Parathyroid adenoma (tissue), 2 donors: Measurements from ENCODE around the gene PRLR.

Source experiments
- H2AFZ ChIP-seq: fragments of 300-600 bp; sonication (generic); one replicate; pipeline ENCODE4 v1.7.0; 2017; ENCODE audit warnings: antibody characterized with exemption, mild to moderate bottlenecking
- H3K27ac ChIP-seq: fragments of 300-600 bp; sonication (generic); one replicate; pipeline ENCODE4 v1.7.0; 2017
- H3K27me3 ChIP-seq: fragments of 300-600 bp; sonication (generic); one replicate; pipeline ENCODE4 v1.7.0; 2017; ENCODE audit warnings: low read length; ENCODE audit not compliant: control insufficient read depth, insufficient read depth
- H3K36me3 ChIP-seq: fragments of 300-600 bp; sonication (generic); one replicate; pipeline ENCODE4 v1.7.0; 2017; ENCODE audit warnings: low read length; ENCODE audit not compliant: control insufficient read depth, insufficient read depth
- H3K4me1 ChIP-seq: fragments of 300-600 bp; sonication (generic); one replicate; pipeline ENCODE4 v1.7.0; 2017; ENCODE audit warnings: control low read depth
- H3K4me2 ChIP-seq: fragments of 300-600 bp; sonication (generic); one replicate; pipeline ENCODE4 v1.7.0; 2017; ENCODE audit warnings: low read length
- H3K4me3 ChIP-seq: fragments of 300-600 bp; sonication (generic); one replicate; pipeline ENCODE4 v1.7.0; 2017; ENCODE audit warnings: low read depth, low read length
- H3K79me2 ChIP-seq: fragments of 300-600 bp; sonication (generic); one replicate; pipeline ENCODE4 v1.7.0; 2017; ENCODE audit warnings: control low read depth
- H3K9ac ChIP-seq: fragments of 300-600 bp; sonication (generic); one replicate; pipeline ENCODE4 v1.7.0; 2017; ENCODE audit warnings: mild to moderate bottlenecking
- H3K9me3 ChIP-seq: fragments of 300-600 bp; sonication (generic); one replicate; pipeline ENCODE4 v1.7.0; 2017; ENCODE audit warnings: low read length; ENCODE audit not compliant: control insufficient read depth
- TF ChIP-seq, protein P1 (sequence below): fragments of 300-600 bp; sonication (generic); IDR thresholded peaks from one replicate; pipeline ENCODE4 v1.7.0; 2017; ENCODE audit warnings: antibody characterized with exemption, mild to moderate bottlenecking
- donor health status: primary hyperparathyroidism.

Gene PRLR

DNA sequence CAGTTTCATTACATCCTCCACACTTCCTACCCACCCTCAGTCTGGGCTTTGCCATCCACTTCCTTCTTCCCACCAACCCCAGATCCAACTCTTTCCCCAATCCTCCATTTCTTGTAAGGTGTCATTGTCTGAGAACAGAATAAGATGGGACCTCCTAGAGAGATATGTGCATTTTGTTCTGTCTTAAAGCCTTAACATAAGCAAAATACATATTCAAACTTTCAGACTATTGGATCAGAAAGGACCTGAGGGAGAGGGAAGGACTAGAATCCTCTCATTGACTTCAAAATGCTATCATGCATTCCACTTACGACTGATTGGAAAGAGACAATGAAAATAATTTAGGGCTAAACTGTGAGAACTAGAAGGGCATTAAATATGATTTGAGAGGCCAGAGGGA lies 225.5 kb downstream of the PRLR start:
- Histone ChIP-seq H3K4me3 (no peak overlapping the region), H3K36me3 (no peaks in the 10 kb centered on the region), H3K4me1 (no peaks in the 10 kb centered on the region), H2AFZ (no peak overlapping the region), H3K27ac (no peak overlapping the region), H3K79me2 (no peaks in the 10 kb centered on the region), H3K27me3 (no peaks in the 10 kb centered on the region), H3K4me2 (no peak overlapping the region), H3K9ac (no peak overlapping the region), H3K9me3 (no peaks in the 10 kb centered on the region)
- TF ChIP-seq, protein P1, sequence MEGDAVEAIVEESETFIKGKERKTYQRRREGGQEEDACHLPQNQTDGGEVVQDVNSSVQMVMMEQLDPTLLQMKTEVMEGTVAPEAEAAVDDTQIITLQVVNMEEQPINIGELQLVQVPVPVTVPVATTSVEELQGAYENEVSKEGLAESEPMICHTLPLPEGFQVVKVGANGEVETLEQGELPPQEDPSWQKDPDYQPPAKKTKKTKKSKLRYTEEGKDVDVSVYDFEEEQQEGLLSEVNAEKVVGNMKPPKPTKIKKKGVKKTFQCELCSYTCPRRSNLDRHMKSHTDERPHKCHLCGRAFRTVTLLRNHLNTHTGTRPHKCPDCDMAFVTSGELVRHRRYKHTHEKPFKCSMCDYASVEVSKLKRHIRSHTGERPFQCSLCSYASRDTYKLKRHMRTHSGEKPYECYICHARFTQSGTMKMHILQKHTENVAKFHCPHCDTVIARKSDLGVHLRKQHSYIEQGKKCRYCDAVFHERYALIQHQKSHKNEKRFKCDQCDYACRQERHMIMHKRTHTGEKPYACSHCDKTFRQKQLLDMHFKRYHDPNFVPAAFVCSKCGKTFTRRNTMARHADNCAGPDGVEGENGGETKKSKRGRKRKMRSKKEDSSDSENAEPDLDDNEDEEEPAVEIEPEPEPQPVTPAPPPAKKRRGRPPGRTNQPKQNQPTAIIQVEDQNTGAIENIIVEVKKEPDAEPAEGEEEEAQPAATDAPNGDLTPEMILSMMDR, result no peak

DNA sequence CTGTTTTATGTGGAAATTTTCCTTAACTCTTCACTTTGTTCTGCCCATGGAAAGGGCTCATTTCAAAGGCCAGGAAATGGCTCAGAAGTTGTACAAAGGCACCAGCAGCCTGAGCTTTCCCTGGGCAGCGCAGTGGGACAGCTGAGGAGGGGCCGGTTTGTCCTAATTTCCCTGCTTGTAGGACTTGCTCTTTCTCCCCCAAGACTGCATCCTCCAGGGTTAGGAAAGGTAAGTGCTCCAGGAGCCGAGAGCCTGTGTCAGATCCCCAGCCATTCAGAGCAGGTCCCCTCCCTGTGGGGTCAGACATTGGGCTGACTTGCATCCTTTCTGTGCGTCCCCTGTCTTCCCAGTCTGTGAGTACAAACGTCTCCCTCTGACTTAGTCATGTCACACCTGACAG lies 226.1 kb downstream of the PRLR start:
- no peak overlapping the region for H3K27ac ChIP-seq
- H3K4me1 ChIP-seq, result no peaks in the 10 kb centered on the region
- no peak overlapping the region for H2AFZ ChIP-seq
- H3K4me2 ChIP-seq, result no peak overlapping the region
- H3K27me3 ChIP-seq, result no peaks in the 10 kb centered on the region
- H3K9me3 ChIP-seq, result no peaks in the 10 kb centered on the region
- TF ChIP-seq, protein P1, result no peak
- H3K4me3 ChIP-seq, result no peak overlapping the region
- H3K79me2 ChIP-seq, result no peaks in the 10 kb centered on the region
- no peak overlapping the region for H3K9ac ChIP-seq
- no peaks in the 10 kb centered on the region for H3K36me3 ChIP-seq

DNA sequence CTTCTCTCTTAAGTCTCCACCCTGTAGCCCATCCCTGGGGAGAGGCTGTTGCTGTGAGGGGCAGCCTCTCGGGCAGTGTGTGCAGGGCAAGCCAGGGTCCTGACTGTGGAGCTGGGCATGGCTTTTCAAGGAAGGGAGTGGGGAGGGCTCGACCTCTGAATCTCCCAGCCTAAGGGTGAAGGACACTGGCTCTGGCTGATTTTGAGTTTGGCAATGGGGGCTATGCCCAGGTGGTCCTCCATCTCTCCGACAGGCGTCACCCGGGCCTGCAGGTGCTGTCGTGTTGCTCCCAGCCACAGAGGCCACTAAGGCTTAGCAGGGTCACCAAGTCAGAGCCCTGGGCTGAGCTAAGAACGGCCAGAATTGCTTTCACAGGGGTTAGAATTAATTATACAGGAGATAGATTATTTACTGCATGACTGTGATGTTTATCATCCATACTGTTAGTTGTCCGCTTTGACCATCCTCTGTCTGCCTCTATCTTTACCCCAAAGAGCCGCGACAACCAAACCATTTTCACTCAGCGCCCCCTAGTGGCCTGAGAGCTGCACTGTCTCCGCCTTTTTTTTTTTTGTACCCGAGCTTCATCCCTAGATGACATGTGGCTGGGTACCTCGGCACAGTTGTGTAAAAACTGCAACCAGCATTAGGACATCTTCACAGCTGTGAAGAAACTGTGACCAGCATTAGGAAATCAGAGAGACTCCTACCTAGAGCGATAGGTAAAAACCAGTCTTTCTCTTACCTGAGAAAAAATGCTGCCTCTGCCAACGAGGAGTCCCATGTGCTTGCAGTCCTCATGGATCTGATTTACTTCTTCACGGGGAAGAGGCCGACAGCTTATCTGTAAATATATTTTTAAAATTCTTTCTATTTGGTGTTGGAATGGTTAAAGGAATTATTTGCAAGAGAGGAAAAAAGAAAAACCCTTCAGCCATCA lies 227.0 kb downstream of the PRLR start:
- Histone ChIP-seq H3K4me2 (no peak overlapping the region), H3K27ac (no peak overlapping the region), H3K36me3 (no peaks in the 10 kb centered on the region), H3K79me2 (no peaks in the 10 kb centered on the region), H3K27me3 (no peaks in the 10 kb centered on the region), H3K4me1 (no peaks in the 10 kb centered on the region), H3K9ac (no peak overlapping the region), H3K9me3 (no peaks in the 10 kb centered on the region), H2AFZ (no peak overlapping the region), H3K4me3 (no peak overlapping the region)
- TF ChIP-seq, protein P1, result peak; percentile 92

DNA sequence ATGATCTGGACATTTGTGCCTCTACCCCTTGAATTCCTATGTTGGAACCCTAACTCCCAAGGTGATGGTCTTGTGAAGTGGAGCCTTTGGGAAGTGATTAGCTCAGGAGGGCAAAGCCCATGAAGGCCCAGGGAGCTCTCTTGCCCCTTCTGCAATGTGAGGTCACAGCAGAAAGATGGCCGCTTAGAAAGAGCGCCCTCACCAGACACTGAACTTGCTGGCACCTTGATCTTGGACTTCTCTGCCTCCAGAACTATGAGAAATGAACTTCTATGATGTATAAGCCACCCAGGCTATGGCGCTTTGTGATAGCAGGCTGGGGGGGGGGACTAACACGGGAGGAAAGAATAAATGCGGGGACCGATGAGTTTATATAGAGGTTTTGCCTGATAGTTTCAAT lies 227.8 kb downstream of the PRLR start:
- H3K27ac ChIP-seq, result no peak overlapping the region
- H2AFZ ChIP-seq, result no peak overlapping the region
- no peaks in the 10 kb centered on the region for H3K79me2 ChIP-seq
- no peak overlapping the region for H3K9ac ChIP-seq
- TF ChIP-seq, protein P1, result no peak
- H3K4me1 ChIP-seq, result no peaks in the 10 kb centered on the region
- no peak overlapping the region for H3K4me3 ChIP-seq
- no peaks in the 10 kb centered on the region for H3K9me3 ChIP-seq
- no peaks in the 10 kb centered on the region for H3K27me3 ChIP-seq
- no peaks in the 10 kb centered on the region for H3K36me3 ChIP-seq
- H3K4me2 ChIP-seq, result no peak overlapping the region

DNA sequence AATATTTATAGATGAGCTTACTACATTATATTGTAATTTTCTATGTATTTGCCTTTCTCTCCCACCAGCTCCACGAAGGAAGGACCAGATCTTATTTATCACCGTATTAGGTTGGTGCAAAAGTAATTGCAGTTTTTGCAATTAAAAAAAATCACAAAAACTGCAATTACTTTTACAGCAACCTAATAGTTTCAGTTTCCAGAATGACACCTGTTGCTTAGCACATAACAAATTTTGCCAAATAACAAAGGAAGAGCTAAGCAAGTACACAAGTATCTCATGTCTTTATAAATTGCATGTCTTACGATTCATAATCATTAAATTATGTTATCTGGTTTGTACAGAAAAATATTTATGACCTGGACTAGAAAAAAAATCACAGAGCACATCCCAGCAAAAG lies 228.4 kb downstream of the PRLR start:
- Histone ChIP-seq H3K27me3 (no peaks in the 10 kb centered on the region), H2AFZ (no peak overlapping the region), H3K4me2 (no peak overlapping the region), H3K9ac (no peak overlapping the region), H3K79me2 (no peaks in the 10 kb centered on the region), H3K27ac (no peak overlapping the region), H3K4me1 (no peaks in the 10 kb centered on the region), H3K36me3 (no peaks in the 10 kb centered on the region), H3K9me3 (no peaks in the 10 kb centered on the region), H3K4me3 (no peak overlapping the region)
- TF ChIP-seq, protein P1, result no peak
